Measurements from ENCODE around the gene SPRR2B.

GRCh38 chr1:153095764-153096163, 24.4 kb upstream of the SPRR2B start:
- TF ChIP-seq POLR2A (IDR thresholded peaks at IDR 0.05) (no peak), CTCF (IDR thresholded peaks at IDR 0.05) (no peak), POLR2AphosphoS5 (IDR thresholded peaks at IDR 0.05) (no peak), EP300 (IDR thresholded peaks at IDR 0.05) (no peak)

All from gastroesophageal sphincter (tissue), 3 donors.